Activated T-helper 2 cell treated with anti-CD3 and anti-CD28 coated beads, Interferon-gamma antibody, Interleukin-2, Interleukin-4, amounts not matched to agents 10 μg/mL and 5 μg/mL and 100 μg/mL, durations not matched to agents 14 hours and 24 hours and 36 hours (primary cell): ENCODE results near the gene GYS2. TPM values are rescaled to one million over a fixed set of nuclear protein-coding genes. Genes with fewer than 3 reads are reported as not detected.

ENCODE experiments used
- DNase-seq: peaks from one replicate; pipeline ENCODE4 v3.0.0; 2021; ENCODE audit warnings: low spot score
- H3K27ac Mint-ChIP-seq: one replicate; pipeline ENCODE4 v1.8.0; 2021; ENCODE audit warnings: mixed read lengths
- H3K27me3 Mint-ChIP-seq: one replicate; pipeline ENCODE4 v1.8.0; 2021; ENCODE audit warnings: low read depth, mixed read lengths
- H3K36me3 Mint-ChIP-seq: one replicate; pipeline ENCODE4 v1.8.0; 2021; ENCODE audit warnings: low read depth, mixed read lengths
- H3K4me1 Mint-ChIP-seq: one replicate; pipeline ENCODE4 v1.8.0; 2021; ENCODE audit warnings: low read depth, mixed read lengths
- H3K4me3 Mint-ChIP-seq: one replicate; pipeline ENCODE4 v1.8.0; 2021; ENCODE audit warnings: low read depth, mild to moderate bottlenecking, moderate library complexity, mixed read lengths
- H3K9me3 Mint-ChIP-seq: one replicate; pipeline ENCODE4 v1.8.0; 2021; ENCODE audit warnings: mixed read lengths
- intact Hi-C: fragments of 100-400 bp; cut with micrococcal nuclease; formaldehyde crosslinking; loops from one replicate; pipeline ENCODE4 v1.15.1; 2023
- total RNA-seq: library from RNA; stranded (reverse); gene quantifications from 2 replicates; pipeline ENCODE4 v1.2.3, GENCODE V29; 2022

Gene GYS2
- total RNA-seq, 1 donor from 2014 or later: 0.14 TPM

- Mint-ChIP-seq H3K27ac (no peak overlapping the region), H3K4me3 (no peak overlapping the region), H3K9me3 (no peaks in the 10 kb centered on the region), H3K4me1 (peaks cover 3% of the 10 kb centered on the region), H3K27me3 (no peaks in the 10 kb centered on the region), H3K36me3 (peaks cover 66% of the 10 kb centered on the region)
- no peak for DNase-seq
- intact Hi-C loops: loop anchor here (2.0 kb wide), 1 partner anchor 17 kb away; no protein-coding TSS in a partner anchor
Observed at GRCh38 chr12:21631367-21631766, 26.7 kb upstream of the GYS2 start.

GRCh38 chr12:21627924-21628323 lies 23.3 kb upstream of the GYS2 start:
- Mint-ChIP-seq H3K36me3 (peaks cover 49% of the 10 kb centered on the region), H3K4me3 (no peak overlapping the region), H3K9me3 (no peaks in the 10 kb centered on the region), H3K27ac (no peak overlapping the region), H3K4me1 (peaks cover 3% of the 10 kb centered on the region), H3K27me3 (no peaks in the 10 kb centered on the region)
- DNase-seq: no peak
- intact Hi-C loops: no loop called here

GRCh38 chr12:21618566-21618965 lies 13.9 kb upstream of the GYS2 start:
- H3K4me3 Mint-ChIP-seq: no peak overlapping the region
- intact Hi-C loops: no loop called here
- H3K27ac Mint-ChIP-seq: no peak overlapping the region
- DNase-seq: no peak
- peaks cover 2% of the 10 kb centered on the region for H3K36me3 Mint-ChIP-seq
- H3K27me3 Mint-ChIP-seq: no peaks in the 10 kb centered on the region
- H3K9me3 Mint-ChIP-seq: peaks cover 7% of the 10 kb centered on the region
- H3K4me1 Mint-ChIP-seq: peaks cover 38% of the 10 kb centered on the region

- DNase-seq: no peak
- Mint-ChIP-seq H3K4me3 (no peak overlapping the region), H3K27me3 (no peaks in the 10 kb centered on the region), H3K9me3 (peaks cover 7% of the 10 kb centered on the region), H3K27ac (no peak overlapping the region), H3K36me3 (no peaks in the 10 kb centered on the region), H3K4me1 (peaks cover 41% of the 10 kb centered on the region)
- intact Hi-C loops: no loop called here
Observed at GRCh38 chr12:21617030-21617429, 12.4 kb upstream of the GYS2 start.

GRCh38 chr12:21615431-21615830 lies 10.8 kb upstream of the GYS2 start:
- Mint-ChIP-seq H3K27me3 (no peaks in the 10 kb centered on the region), H3K4me3 (peak overlapping the region; percentile 14), H3K9me3 (peaks cover 4% of the 10 kb centered on the region), H3K4me1 (peaks cover 41% of the 10 kb centered on the region), H3K27ac (peak overlapping the region; percentile 48), H3K36me3 (no peaks in the 10 kb centered on the region)
- intact Hi-C loops: loop anchor here (1.0 to 2.0 kb wide), 5 partner anchors 15 to 159 kb away; partner anchors contain the start of gene LDHB
- no peak for DNase-seq

- intact Hi-C loops: loop anchor here (2.0 kb wide), 2 partner anchors 16 to 66 kb away; no protein-coding TSS in a partner anchor
Observed at GRCh38 chr12:21614506-21614905, 9.9 kb upstream of the GYS2 start.

GRCh38 chr12:21613931-21614330 lies 9.3 kb upstream of the GYS2 start:
- Mint-ChIP-seq H3K9me3 (peaks cover 4% of the 10 kb centered on the region), H3K4me3 (no peak overlapping the region), H3K27ac (no peak overlapping the region), H3K27me3 (no peaks in the 10 kb centered on the region), H3K36me3 (no peaks in the 10 kb centered on the region), H3K4me1 (peaks cover 40% of the 10 kb centered on the region)
- DNase-seq: no peak
- intact Hi-C loops: loop anchor here (2.0 kb wide), 2 partner anchors 17 to 67 kb away; no protein-coding TSS in a partner anchor

More at GRCh38 chr12:21614506-21614905, 9.9 kb upstream of the GYS2 start:
- peak overlapping the region; percentile 42 for H3K4me3 Mint-ChIP-seq
- DNase-seq: no peak
- H3K27ac Mint-ChIP-seq: peak overlapping the region; percentile 63
- peaks cover 4% of the 10 kb centered on the region for H3K9me3 Mint-ChIP-seq
- peaks cover 41% of the 10 kb centered on the region for H3K4me1 Mint-ChIP-seq
- no peaks in the 10 kb centered on the region for H3K27me3 Mint-ChIP-seq
- H3K36me3 Mint-ChIP-seq: no peaks in the 10 kb centered on the region

- H3K36me3 Mint-ChIP-seq: no peaks in the 10 kb centered on the region
- H3K9me3 Mint-ChIP-seq: no peaks in the 10 kb centered on the region
- intact Hi-C loops: loop anchor here (1.0 kb wide), 1 partner anchor 72 kb away; no protein-coding TSS in a partner anchor
- H3K4me1 Mint-ChIP-seq: peaks cover 3% of the 10 kb centered on the region
- H3K27ac Mint-ChIP-seq: no peak overlapping the region
- peaks cover 4% of the 10 kb centered on the region for H3K27me3 Mint-ChIP-seq
- no peak overlapping the region for H3K4me3 Mint-ChIP-seq
- no peak for DNase-seq
Observed at GRCh38 chr12:21608196-21608595, 3.5 kb upstream of the GYS2 start.

GRCh38 chr12:21607701-21608100 lies 3.1 kb upstream of the GYS2 start:
- Mint-ChIP-seq H3K4me3 (no peak overlapping the region), H3K9me3 (no peaks in the 10 kb centered on the region), H3K27ac (no peak overlapping the region), H3K4me1 (no peaks in the 10 kb centered on the region), H3K27me3 (peaks cover 6% of the 10 kb centered on the region), H3K36me3 (no peaks in the 10 kb centered on the region)
- DNase-seq: no peak
- intact Hi-C loops: loop anchor here (1.0 kb wide), 1 partner anchor 73 kb away; no protein-coding TSS in a partner anchor

- intact Hi-C loops: no loop called here
- Mint-ChIP-seq H3K4me3 (no peak overlapping the region), H3K4me1 (no peaks in the 10 kb centered on the region), H3K9me3 (no peaks in the 10 kb centered on the region), H3K27ac (no peak overlapping the region), H3K27me3 (peaks cover 10% of the 10 kb centered on the region), H3K36me3 (no peaks in the 10 kb centered on the region)
- DNase-seq: no peak
Observed at GRCh38 chr12:21606175-21606574, 1.5 kb upstream of the GYS2 start.

- Mint-ChIP-seq H3K4me1 (no peaks in the 10 kb centered on the region), H3K27me3 (peaks cover 11% of the 10 kb centered on the region), H3K4me3 (no peak overlapping the region), H3K27ac (no peak overlapping the region), H3K9me3 (no peaks in the 10 kb centered on the region), H3K36me3 (no peaks in the 10 kb centered on the region)
- intact Hi-C loops: no loop called here
- DNase-seq: no peak
Observed at GRCh38 chr12:21602774-21603173, 1.9 kb downstream of the GYS2 start.

GRCh38 chr12:21600196-21600595 lies 4.5 kb downstream of the GYS2 start:
- H3K4me1 Mint-ChIP-seq: no peaks in the 10 kb centered on the region
- H3K9me3 Mint-ChIP-seq: no peaks in the 10 kb centered on the region
- H3K27ac Mint-ChIP-seq: no peak overlapping the region
- H3K36me3 Mint-ChIP-seq: no peaks in the 10 kb centered on the region
- H3K27me3 Mint-ChIP-seq: peaks cover 11% of the 10 kb centered on the region
- intact Hi-C loops: no loop called here
- DNase-seq: no peak
- no peak overlapping the region for H3K4me3 Mint-ChIP-seq

GRCh38 chr12:21599143-21599999 lies 5.3 kb downstream of the GYS2 start:
- H3K4me3 Mint-ChIP-seq: no peak overlapping the region
- no peaks in the 10 kb centered on the region for H3K4me1 Mint-ChIP-seq

More at GRCh38 chr12:21599143-21599999, 5.3 kb downstream of the GYS2 start:
- DNase-seq: no peak
- Mint-ChIP-seq H3K27ac (no peak overlapping the region), H3K36me3 (no peaks in the 10 kb centered on the region), H3K27me3 (peaks cover 10% of the 10 kb centered on the region), H3K9me3 (no peaks in the 10 kb centered on the region)
- intact Hi-C loops: no loop called here
